ENCODE results near the gene NOL12.
A peak's percentile ranks its signal among the peaks of the same experiment; 100 is the strongest.

Gene NOL12

DNA sequence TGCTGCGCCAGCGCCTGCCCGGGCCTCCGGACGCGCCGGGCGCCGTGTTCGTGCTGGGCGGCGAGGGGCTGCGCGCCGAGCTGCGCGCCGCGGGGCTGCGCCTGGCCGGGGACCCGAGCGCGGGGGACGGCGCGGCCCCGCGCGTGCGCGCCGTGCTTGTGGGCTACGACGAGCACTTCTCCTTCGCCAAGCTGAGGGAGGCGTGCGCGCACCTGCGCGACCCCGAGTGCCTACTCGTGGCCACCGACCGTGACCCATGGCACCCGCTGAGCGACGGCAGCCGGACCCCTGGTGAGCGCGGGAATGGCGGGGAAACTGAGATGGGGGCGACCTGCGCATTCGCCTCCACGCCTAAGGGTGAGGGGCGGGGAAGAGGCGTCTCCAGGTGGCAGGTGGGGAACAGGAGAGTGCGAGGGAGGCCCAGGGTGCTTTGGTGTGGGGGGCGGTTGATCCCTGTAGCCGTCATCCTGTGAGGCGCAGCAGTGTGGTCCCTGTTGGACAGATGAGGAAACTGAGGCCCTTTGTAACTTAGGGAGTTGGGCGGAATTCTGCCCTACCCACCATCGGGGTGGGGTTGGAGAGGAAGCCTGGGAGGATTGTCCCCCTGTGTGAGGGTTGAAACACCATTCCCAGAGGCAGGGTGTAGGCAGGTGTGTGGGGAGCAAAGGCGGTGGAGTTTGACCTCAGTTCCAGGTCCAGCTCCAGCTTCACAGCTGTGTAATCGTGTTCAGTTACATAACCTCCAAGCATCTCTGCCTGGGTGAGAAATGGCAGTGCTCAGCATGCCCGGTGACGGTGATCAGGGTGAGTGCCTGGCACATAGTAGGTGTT, 26.9 kb upstream of the NOL12 start:
- peak in 7 of 51 donors; percentile 23 to 45 (median 35) for DNase-seq

DNA sequence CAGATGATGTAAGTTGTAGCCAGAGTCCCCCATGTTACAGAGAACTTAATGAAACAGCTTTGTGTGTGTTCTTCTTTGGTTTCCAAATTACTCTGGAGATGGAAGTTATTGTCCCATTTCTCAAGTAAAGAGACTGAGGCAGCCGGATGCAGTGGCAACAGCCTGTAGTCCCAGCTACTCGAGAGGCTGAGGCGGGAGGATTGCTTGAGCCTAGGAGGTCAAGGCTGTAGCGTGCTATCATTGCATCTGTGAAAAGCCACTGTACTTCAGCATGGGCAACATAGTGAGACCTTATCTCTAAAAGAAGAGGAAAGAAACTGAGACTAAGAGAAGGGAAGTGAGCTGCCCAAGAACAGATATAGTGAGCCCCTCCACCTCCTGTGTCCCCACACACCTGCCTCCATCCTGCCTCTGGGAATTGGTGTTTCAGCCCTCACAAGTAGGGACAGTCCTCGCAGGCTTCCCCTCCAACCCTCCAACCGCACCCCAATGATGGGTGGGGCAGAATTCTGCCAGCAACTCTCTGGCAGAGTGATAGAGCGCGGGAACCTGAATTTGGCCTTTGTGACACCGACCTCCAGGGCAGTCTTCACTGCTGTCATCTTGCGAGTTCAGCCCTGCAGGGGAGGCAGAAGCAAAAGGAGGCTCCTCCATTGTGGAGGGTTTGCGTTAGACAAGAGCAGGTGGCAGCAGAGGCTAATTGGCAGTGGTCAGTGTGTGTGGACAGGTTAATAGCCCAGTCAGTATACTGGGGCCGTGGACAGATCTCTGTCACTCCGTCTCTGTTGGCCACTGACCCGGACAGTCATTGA, 26.0 kb upstream of the NOL12 start:
- no peak for DNase-seq

DNA sequence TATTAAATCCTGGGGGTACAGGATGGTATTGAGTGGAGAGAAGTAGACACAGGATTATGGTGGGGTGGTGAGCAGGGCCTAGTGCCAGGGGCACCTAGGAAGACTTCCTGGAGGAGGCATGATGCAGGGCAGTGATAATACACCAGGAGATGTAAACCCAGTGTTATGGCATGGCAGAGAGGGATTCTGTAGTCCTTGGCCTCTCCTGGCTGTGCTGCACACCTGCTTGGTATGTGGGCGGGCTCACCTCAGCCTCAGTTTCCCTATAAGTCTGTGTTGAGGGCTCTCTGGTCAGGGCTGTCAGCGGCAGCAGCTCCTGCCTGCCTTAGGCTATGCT, 25.5 kb upstream of the NOL12 start:
- no peak for DNase-seq

DNA sequence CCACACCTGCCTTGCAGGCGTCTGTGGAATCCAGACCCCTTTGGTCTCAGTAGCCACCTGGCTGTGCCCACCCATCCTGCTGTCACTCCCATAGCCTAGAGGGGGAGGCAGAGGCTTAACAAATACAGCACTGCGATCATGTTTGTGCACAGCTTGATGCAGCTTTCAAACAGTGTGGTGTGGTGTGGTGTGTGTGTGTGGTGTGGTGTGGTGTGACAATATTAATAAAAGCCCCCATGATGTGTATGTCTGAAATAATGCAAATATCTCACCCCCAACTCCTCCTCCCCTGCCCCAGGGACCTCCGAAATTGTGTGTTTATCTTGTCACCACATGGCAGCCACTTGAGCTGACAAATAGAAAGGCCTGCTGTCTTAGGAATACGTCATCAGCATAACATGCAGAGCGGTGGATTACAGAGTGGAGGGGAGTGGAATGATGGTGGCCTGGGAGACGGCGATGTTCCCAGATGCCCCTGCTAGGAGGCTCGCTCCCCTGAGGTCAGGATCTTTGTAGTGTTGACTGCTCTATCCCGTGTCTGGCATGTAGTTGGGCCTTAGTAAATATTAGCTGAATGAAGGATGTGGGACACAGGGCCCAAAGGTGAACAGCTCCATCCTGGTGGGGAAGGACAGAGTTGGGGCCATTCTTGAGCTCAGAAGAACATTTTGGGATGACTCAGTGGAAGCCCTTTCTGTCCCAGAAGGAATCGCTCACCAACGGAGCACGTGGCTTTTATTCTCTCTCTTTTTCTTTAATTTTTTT, 24.8 kb upstream of the NOL12 start:
- DNase-seq = peak in 21 of 51 donors; percentile 27 to 68 (median 49)

DNA sequence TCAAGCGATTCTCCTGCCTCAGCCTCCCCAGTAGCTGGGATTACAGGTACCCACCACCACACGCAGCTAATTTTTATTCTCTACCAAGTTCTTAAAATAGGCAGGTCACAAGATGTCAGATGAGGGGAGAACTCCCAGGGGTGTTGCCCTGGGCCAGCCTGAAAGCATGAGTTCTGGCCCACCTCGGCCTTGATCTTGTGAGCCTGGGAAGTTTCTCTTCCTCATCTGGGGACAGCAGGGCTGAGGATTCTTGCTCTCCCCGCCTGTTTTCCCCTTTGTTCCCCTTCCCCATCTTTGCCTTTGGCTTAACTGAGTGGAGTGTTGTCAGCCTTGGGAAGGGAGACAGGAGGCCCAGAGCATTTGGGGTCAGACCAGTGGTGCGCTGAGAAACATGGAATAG, 24.1 kb upstream of the NOL12 start:
- no peak for DNase-seq

DNA sequence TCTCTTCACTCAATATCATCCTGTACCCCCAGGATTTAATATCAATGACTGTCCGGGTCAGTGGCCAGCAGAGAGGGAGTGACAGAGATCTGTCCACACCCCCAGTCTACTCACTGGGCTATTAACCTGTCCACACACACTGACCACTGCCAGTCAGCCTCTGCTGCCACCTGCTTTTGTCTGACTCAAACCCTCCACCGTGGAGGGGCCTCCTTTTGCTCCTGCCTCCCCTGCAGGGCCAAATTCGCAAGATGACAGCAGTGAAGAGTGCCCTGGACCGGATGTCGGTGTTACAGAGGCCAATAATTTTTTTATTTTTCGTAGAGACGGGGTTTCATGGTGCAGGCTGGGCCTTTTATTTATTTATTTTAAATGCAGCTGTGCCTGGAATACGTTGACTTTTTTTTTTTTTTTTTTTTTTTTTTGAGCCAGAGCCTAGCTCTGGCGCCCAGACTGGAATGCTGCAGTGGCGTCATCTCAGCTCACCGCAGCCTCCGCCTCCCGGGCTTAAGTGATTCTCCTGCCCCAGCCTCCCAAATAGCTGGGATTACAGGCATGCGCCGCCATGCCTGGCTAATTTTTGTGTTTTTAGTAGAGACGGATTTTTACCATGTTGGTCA, 22.5 kb upstream of the NOL12 start:
- DNase-seq = no peak

DNA sequence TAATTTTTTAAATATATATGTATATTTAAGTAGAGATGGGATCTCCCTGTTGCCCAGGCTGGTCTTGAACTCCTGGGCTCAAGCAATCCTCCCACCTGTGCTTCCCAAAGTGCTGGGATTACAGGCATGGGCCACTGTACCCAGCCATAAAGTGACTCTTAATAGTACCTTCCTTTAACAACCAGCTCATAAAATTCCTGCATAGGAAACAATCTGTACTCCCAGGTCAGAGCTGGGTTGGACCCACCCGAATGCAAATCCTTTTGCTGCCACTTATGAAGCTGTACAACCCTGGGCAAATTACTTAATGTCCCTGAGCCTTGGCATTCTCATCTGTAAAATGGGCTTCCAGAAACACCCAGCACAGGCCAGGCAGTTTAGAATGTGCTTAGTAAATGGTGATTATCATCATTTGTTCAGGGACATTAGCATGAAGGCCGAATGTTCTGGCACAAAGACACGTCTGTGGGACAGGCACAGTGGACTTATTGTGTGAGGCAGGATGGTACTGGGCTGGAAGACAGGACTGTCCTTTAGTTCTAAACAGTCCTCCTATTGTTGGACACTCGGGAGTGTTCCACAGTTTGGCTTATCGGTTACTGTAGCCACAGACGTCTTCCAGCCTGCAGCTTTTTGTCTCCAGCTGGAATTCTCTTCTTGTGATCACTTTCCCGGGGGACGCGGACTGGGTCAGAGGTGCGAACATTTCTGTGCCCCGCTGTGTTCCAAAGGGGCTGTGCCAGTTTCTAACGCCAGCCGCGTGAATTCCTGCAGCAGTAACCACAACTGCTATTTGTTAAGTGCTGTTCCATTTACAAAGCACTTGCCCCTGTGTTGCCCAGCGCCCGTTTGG, 21.7 kb upstream of the NOL12 start:
- peak in 38 of 51 donors; percentile 14 to 88 (median 63) for DNase-seq

DNA sequence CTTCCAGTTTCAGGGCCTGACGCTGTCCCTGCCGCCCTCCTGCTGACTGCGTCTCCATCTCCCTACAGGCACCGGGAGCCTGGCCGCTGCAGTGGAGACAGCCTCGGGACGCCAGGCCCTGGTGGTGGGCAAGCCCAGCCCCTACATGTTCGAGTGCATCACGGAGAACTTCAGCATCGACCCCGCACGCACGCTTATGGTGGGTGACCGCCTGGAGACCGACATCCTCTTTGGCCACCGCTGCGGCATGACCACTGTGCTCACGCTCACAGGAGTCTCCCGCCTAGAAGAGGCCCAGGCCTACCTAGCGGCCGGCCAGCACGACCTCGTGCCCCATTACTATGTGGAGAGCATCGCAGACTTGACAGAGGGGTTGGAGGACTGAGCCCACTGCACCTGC, 20.7 kb upstream of the NOL12 start:
- no peak for DNase-seq

DNA sequence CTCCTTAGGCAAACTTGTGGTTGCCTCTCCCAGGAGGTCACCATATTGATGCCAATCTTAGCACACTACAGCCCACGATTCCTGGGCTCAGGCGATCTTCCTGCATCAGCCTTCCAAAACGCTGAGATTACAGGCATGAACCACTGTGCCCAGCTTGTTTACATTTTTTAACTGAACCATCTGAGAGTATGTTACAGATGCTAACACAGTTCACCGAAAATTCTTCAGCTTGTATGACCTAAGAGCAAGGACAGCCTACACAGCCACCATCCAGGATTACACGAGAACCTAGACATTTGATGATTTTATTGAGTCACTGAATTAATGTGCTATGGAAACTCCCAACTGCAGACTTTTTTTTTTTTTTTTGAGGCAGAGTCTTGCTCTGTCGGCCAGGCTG, 16.6 kb upstream of the NOL12 start:
- no peak for DNase-seq

DNA sequence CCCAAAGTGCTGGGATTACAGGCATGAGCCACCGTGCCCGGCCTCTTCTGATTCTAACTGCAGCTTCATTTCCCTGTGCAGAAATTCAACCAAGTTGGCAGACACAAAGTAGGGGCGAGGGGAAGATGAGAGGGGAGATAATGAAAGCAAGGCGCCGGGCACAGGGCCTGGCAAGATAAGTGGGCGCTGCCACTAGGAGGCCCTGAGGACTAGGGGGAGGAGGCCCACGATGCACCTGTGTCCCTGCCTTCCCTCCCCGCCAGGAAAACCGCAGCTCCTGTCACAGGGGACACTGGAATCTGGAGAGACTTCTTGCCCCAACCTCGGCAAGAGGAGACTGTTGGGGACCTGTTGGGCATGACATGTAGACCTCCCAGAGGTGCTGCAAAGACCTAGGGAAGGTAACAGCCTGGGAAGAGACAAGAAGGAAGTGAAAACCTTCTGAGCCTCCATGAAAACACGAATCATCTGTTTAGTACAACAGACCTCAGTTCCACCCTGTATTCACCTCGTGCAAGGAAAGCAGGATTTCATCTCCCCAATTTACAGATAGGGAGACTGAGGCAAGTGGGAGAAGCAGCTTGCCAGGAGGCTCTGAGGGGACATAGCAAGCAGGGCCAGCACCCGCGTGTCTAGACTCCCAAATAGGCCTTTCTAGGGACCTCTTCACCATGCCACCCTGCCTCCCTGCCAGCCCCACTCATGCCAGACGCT, 13.8 kb upstream of the NOL12 start:
- no peak for DNase-seq

DNA sequence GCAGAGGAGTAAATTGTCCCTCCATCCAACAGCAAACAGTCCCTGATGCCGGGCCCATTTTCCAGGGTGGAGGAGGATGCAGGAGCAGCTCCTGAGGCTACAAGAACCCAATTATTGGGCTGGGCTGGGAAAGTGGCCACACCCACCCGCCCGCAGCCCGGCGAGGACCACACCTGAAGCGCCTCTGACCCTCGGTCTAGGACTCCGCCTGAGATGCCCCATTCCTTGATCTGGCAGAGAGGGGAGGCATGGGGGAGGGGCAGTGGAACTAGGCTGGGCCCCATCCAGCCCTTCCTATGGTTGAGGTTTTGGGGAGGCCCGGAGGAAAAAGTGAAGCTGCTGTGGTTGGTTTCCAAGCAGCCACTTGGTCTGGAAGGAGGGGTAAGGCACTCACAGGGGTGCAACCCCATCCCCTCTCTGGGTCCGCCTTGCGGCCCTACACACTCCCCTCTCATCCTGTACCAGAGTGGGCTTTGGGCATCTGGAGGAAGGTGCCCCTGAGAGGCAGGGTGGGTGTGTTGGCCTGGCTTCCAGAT, 13.2 kb upstream of the NOL12 start:
- DNase-seq = no peak

DNA sequence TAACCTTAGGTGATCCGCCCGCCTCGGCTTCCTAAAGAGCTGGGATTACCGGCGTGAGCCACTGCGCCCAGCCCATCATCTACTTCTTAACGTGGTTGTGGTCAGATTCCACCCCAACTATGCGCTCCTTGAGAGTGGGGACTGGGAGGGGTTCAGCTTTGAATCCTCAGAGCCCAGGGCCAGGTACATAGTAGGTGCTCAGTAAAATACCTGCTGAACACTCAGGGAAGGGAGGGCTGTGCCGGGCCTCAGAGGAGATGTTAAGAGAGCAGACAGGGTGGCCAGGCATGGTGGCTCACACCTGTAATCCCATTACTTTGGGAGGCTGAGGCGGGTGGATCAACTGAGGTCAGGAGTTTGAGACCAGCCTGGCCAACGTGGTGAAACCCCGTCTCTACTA, 11.9 kb upstream of the NOL12 start:
- DNase-seq = no peak

DNA sequence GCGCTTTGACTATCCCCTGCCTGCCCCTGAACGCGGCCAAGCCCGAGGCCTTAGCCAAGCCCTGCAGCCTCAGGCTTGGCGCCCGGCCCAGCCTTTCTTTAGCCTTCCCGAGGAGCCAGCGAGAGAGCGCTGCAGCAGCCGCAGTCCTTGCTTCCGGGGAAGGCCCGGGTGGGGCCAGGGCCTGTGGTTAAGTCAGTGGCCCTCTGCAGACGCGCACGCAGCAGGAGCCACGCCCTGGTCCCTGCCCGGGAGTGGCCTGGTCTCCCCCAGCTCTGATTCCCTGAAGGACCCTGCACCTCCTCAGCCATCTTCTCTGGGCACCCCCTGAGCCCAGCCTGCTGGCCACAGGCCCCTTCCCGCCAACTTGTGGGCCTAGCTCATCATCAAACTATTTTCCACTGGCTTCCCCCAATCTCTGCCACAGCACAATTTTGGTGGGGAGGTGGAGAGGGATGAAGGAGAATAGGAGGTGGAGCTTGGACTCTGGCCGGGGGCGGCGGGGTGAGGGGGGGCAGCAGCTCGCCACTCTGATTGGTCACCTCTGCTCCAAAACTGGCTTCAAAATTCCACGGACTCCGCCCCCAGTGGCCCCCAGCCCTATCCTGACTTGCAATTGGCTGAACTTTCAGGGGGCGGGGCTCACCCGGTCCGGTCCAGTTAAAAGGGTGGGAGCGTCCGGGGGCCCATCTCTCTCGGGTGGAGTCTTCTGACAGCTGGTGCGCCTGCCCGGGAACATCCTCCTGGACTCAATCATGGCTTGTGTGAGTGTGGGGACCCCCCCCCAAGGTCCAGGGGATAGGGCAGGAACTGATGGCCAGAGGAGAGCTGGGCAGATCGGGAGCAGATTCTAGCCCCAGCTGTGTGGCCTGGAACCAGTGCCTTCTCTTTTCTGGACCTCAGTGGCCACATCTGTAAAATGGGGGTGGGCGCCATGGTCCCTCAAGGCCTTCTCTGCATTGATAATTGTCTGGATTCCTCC, 10.9 kb upstream of the NOL12 start, which contains the start of gene LGALS1:
Gene LGALS1 (plus strand): TSS at position 686 of the 979 bp plus-strand sequence. CDS start 67 bp downstream, at position 753.
- peak in 48 of 51 donors; percentile 31 to 90 (median 76) for DNase-seq

DNA sequence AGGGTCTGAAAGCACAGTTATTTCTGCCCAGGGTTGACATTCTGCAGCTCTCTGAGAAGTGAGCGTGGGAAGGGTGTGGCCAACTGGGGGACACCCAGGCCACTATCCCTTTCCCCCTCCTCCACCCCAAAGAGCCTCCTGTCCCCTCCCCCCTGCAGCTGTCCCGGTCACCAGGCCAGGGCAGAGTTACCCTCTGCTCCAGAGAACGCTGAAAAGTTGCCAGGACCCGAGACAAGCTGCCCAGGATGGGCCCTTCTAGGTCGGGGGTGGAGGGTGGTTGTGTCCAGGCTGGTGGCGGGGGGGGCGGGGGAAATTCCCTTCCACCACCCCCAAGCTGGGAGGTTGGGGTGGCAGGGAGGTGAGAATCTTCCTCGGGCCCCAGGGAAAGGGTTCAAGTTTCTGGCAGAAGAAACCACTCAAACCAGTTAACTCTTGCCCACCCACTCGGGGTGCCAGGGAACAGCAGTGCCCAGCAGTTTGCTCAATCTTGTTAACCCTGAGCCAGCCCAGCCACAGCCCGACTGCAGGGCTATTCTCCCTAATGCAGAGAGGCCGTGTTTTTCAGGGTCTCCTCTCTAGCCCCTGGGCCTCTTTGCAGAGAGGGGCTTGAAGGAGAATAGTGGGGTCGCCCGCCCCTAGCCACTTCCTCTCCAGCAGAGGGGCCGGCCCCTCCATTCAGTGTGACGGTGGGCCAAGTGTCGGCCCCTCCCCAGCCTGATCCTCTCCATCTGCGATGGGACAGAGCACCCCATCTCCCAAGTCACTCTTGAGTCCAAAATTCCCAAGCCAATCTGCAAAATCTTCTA, 10.0 kb upstream of the NOL12 start:
- peak in 22 of 51 donors; percentile 10 to 60 (median 32) for DNase-seq

DNA sequence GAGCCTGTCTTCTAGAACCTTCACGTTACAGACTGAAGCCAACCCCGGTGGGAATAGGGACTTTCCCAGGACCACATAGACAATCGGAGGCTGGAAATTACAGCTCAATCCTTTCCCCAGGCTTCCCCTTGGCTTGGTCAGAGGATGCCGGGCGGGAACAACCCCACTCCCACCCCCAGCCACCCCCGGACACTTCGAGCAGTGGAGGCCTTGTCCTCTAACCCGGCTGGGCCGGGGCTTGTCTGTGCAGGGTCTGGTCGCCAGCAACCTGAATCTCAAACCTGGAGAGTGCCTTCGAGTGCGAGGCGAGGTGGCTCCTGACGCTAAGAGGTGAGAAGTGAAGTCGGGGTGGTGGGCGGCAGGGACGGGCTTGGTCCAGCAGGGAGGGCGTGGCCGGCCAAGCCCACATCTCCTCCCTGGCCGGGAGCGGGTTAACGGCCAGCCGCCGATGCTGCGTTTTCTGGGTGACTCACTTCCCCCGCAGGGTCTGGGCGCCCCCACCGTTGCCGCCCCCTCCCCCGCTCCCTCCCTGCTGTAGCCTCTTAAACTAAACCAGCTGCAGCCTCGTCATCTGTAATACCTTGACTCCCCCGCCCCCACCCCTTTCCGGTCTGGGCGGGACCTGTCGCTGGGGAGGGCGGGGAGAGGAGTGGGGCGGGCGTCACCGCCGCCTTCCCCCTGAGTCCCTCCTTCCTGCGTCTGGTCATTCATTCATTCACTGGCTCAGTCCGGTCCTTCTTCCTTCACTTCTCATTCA, 9.2 kb upstream of the NOL12 start:
- DNase-seq = peak in 32 of 51 donors; percentile 25 to 77 (median 37)

DNA sequence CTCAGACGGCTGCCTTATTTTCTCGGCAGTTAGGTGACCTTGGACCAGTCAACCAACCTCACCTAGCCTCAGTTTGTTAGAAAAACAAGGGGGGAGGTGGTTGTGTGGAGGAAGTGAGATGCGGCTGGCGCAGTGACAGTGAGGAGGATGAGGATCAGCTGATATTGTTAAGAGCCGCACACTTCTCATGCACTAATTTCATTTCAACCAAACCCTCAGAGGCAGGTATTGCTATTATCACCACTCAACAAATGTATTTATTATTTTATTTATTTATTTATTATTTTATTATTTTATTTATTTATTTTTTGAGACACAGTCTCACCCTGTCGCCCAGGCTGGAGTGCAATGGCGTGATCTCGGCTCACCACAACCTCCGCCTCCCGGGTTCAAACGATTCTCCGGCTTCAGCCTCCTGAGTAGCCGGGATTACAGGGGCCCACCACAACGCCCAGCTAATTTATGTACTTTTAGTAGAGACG, 8.6 kb upstream of the NOL12 start:
- DNase-seq = no peak

Data from hypothalamus (tissue), 51 donors.